Muscle layer of duodenum (tissue), 2 donors: ENCODE measurements around the gene TES.
A peak's percentile ranks its signal among the peaks of the same experiment; 100 is the strongest.

Experiments
- H3K27ac ChIP-seq: one replicate; pipeline ENCODE4 v1.7.0; 2013; ENCODE audit warnings: mild to moderate bottlenecking, low read length
- H3K27me3 ChIP-seq: one replicate; pipeline ENCODE4 v1.7.0; 2013; ENCODE audit warnings: low read depth, mild to moderate bottlenecking, control low read depth, low read length
- H3K36me3 ChIP-seq, 2 donors: one replicate each; pipeline ENCODE4 v1.7.0; 2013; ENCODE audit warnings: low read length in 2 of 2, control low read depth in 1 of 2, mild to moderate bottlenecking in 1 of 2; ENCODE audit not compliant: insufficient read depth in 2 of 2, control insufficient read depth in 1 of 2
- H3K4me1 ChIP-seq, 2 donors: one replicate each; pipeline ENCODE4 v1.7.0; 2013; ENCODE audit warnings: low read length in 2 of 2, mild to moderate bottlenecking in 2 of 2, control low read depth in 1 of 2, moderate library complexity in 1 of 2; ENCODE audit not compliant: insufficient read depth in 2 of 2, control insufficient read depth in 1 of 2
- H3K4me3 ChIP-seq, 2 donors: one replicate each; pipeline ENCODE4 v1.7.0; 2013; ENCODE audit warnings: low read length in 2 of 2, low read depth in 1 of 2, mild to moderate bottlenecking in 1 of 2
- H3K9me3 ChIP-seq, 2 donors: one replicate each; pipeline ENCODE4 v1.7.0; 2013; ENCODE audit warnings: low read length in 2 of 2, control low read depth in 1 of 2, mild to moderate bottlenecking in 1 of 2; ENCODE audit not compliant: control insufficient read depth in 1 of 2
- donor health status: healthy.

TES gene

GRCh38 chr7:116224492-116225098, 14.3 kb downstream of the TES start:
- H3K9me3 ChIP-seq, result no peaks in the 10 kb centered on the region
- H3K4me3 ChIP-seq, result no peak overlapping the region
- peaks cover 3 to 10% of the 10 kb centered on the region in 2 donors for H3K4me1 ChIP-seq
- no peak overlapping the region for H3K27ac ChIP-seq
- H3K27me3 ChIP-seq, result no peaks in the 10 kb centered on the region
- H3K36me3 ChIP-seq, result no peaks in the 10 kb centered on the region

GRCh38 chr7:116225860-116226259, 15.5 kb downstream of the TES start:
- Histone ChIP-seq H3K36me3 (no peaks in the 10 kb centered on the region), H3K4me1 (peaks cover 13 to 14% of the 10 kb centered on the region in 2 donors), H3K9me3 (no peaks in the 10 kb centered on the region), H3K27me3 (no peaks in the 10 kb centered on the region), H3K4me3 (no peak overlapping the region), H3K27ac (no peak overlapping the region)

- H3K4me3 ChIP-seq, result no peak overlapping the region
- H3K27me3 ChIP-seq, result no peaks in the 10 kb centered on the region
- H3K27ac ChIP-seq, result no peak overlapping the region
- no peaks in the 10 kb centered on the region for H3K9me3 ChIP-seq
- H3K4me1 ChIP-seq, result peaks cover 14 to 16% of the 10 kb centered on the region in 2 donors
- H3K36me3 ChIP-seq, result no peaks in the 10 kb centered on the region
These were observed 16.3 kb downstream of the TES start for GRCh38 chr7:116226664-116227063.

GRCh38 chr7:116227678-116228239, 17.4 kb downstream of the TES start:
- H3K4me1 ChIP-seq, result peaks cover 14 to 16% of the 10 kb centered on the region in 2 donors
- H3K4me3 ChIP-seq, result no peak overlapping the region
- H3K27me3 ChIP-seq, result no peaks in the 10 kb centered on the region
- no peaks in the 10 kb centered on the region for H3K36me3 ChIP-seq
- no peaks in the 10 kb centered on the region for H3K9me3 ChIP-seq
- no peak overlapping the region for H3K27ac ChIP-seq

GRCh38 chr7:116228241-116228640, 17.9 kb downstream of the TES start:
- Histone ChIP-seq H3K4me1 (peaks cover 14 to 16% of the 10 kb centered on the region in 2 donors), H3K27ac (no peak overlapping the region), H3K4me3 (no peak overlapping the region), H3K36me3 (no peaks in the 10 kb centered on the region), H3K27me3 (no peaks in the 10 kb centered on the region), H3K9me3 (no peaks in the 10 kb centered on the region)

- Histone ChIP-seq H3K27ac (peak overlapping the region; percentile 56), H3K9me3 (no peaks in the 10 kb centered on the region), H3K36me3 (no peaks in the 10 kb centered on the region), H3K27me3 (no peaks in the 10 kb centered on the region), H3K4me3 (no peak overlapping the region), H3K4me1 (peaks cover 11 to 16% of the 10 kb centered on the region in 2 donors)
These were observed 19.0 kb downstream of the TES start for GRCh38 chr7:116229366-116229765.

GRCh38 chr7:116230191-116231005, 20.1 kb downstream of the TES start:
- Histone ChIP-seq H3K27ac (peak overlapping the region; percentile 56), H3K27me3 (no peaks in the 10 kb centered on the region), H3K4me3 (no peak overlapping the region), H3K4me1 (peaks cover 11 to 17% of the 10 kb centered on the region in 2 donors), H3K36me3 (no peaks in the 10 kb centered on the region), H3K9me3 (no peaks in the 10 kb centered on the region)

- Histone ChIP-seq H3K4me3 (no peak overlapping the region), H3K27me3 (no peaks in the 10 kb centered on the region), H3K9me3 (no peaks in the 10 kb centered on the region), H3K4me1 (peaks cover 11 to 22% of the 10 kb centered on the region in 2 donors), H3K36me3 (no peaks in the 10 kb centered on the region), H3K27ac (no peak overlapping the region)
These were observed 21.2 kb downstream of the TES start for GRCh38 chr7:116231543-116231942.

- no peaks in the 10 kb centered on the region for H3K36me3 ChIP-seq
- peaks cover 11 to 22% of the 10 kb centered on the region in 2 donors for H3K4me1 ChIP-seq
- no peak overlapping the region for H3K27ac ChIP-seq
- H3K4me3 ChIP-seq, result no peak overlapping the region
- no peaks in the 10 kb centered on the region for H3K9me3 ChIP-seq
- no peaks in the 10 kb centered on the region for H3K27me3 ChIP-seq
These were observed 21.6 kb downstream of the TES start for GRCh38 chr7:116231949-116232348.

GRCh38 chr7:116232350-116232749, 22.0 kb downstream of the TES start:
- Histone ChIP-seq H3K36me3 (no peaks in the 10 kb centered on the region), H3K4me3 (no peak overlapping the region), H3K27ac (peak overlapping the region; percentile 10), H3K27me3 (no peaks in the 10 kb centered on the region), H3K4me1 (peaks cover 11 to 19% of the 10 kb centered on the region in 2 donors), H3K9me3 (no peaks in the 10 kb centered on the region)

GRCh38 chr7:116232920-116233319, 22.6 kb downstream of the TES start:
- Histone ChIP-seq H3K36me3 (peaks cover 0 to 2% of the 10 kb centered on the region in 2 donors), H3K27me3 (no peaks in the 10 kb centered on the region), H3K27ac (peak overlapping the region; percentile 10), H3K9me3 (no peaks in the 10 kb centered on the region), H3K4me3 (no peak overlapping the region), H3K4me1 (peaks cover 11 to 16% of the 10 kb centered on the region in 2 donors)
